ENCODE results near the gene PRR27. TPM values are rescaled to one million over a fixed set of nuclear protein-coding genes. Genes with fewer than 3 reads are reported as not detected.
"Not testable (repeated sequence)": the region's sequence is repeated elsewhere in the genome, so short reads cannot be mapped to it uniquely, and the experiment has no call there.

PRR27 gene
- total RNA-seq, 8 experiments from 2014 or later = 0.04 to 1.7 (median 0.28) TPM

DNA sequence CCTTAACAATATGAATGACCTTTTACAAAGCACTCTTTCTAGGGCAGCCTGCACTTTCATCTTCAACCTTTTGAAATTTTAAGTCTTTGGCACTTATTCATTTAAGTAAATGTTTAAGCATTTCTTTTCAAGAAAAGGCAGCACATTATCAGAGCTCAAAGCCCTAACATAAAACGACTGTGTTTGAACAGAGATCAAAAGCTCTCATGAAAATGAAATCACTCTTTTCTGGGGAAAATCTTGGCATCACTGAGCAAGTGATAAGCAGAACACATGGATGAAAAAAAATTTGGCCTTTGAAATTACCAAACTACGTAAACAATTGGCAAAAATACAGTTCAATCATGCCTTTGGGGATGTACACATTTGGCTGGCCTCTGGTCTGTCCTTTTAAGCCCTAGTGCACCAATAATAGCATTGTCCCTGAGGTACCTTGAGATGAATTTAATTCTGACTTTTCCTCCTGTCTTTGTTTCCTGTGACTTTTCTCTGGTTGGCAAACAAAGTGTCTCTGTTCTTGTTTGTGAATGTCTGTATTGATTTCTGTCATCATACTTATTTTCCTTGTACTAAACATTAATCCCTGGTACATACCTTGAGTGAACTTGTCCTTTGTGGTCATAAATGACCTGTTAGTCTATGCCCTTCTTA lies 28.6 kb downstream of the PRR27 start:
- Histone ChIP-seq H3K4me3 (no peak overlapping the region), H3K27ac (no peak overlapping the region), H3K4me1 (replicated peaks in 1 of 2) (no peaks in the 10 kb centered on the region)
- in situ Hi-C loops (cut with MboI; ENCODE audit: low pct_unique_long_range_greater_than_20kb in 2 of 9, low sequenced_read_pairs in 9 of 9, unreplicated experiment in 9 of 9) = loop anchor here in 3 of 9 experiments (10.0 to 25.0 kb wide), 4 partner anchors 270 to 495 kb away; no protein-coding TSS in a partner anchor
- ATAC-seq (replicated peaks in 6 of 8) = no peak
- 0 to 79% (median 36%) methylated on average over 2 of the region's 2 CpGs; no CpG with 5 or more reads in 1 of the 10 experiments for WGBS, 10 experiments

GRCh38 chr4:70183168-70183939 lies 29.3 kb downstream of the PRR27 start:
- Histone ChIP-seq H3K4me1 (replicated peaks in 1 of 2) (no peaks in the 10 kb centered on the region), H3K4me3 (no peak overlapping the region), H3K27ac (no peak overlapping the region)
- WGBS, 10 experiments = 25 to 71% (median 53%) methylated on average over 2 to 6 of the region's 6 CpGs
- in situ Hi-C loops (cut with MboI; ENCODE audit: low pct_unique_long_range_greater_than_20kb in 2 of 9, low sequenced_read_pairs in 9 of 9, unreplicated experiment in 9 of 9) = loop anchor here in 3 of 9 experiments (10.0 to 25.0 kb wide), 4 partner anchors 271 to 496 kb away; no protein-coding TSS in a partner anchor
- ATAC-seq (replicated peaks in 6 of 8) = peak in 3 of 8 experiments; percentile 59 to 80 (median 75)

DNA sequence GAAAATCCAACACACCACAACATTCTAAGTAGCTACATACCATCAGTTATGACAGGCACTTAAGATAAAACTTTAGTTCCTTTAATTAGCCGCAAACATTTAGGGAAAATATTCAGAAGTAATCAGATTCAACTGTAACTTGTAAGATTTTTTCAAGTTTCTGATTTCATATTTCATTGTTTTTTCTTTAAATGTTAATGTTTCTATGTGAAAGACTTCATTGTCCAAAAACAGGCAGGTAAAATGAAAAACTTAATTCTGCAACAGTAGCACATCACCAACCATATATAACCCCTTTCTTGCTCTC lies 29.9 kb downstream of the PRR27 start:
- ATAC-seq (replicated peaks in 6 of 8) = no peak
- in situ Hi-C loops (cut with MboI; ENCODE audit: low pct_unique_long_range_greater_than_20kb in 2 of 9, low sequenced_read_pairs in 9 of 9, unreplicated experiment in 9 of 9) = loop anchor here in 3 of 9 experiments (10.0 to 25.0 kb wide), 4 partner anchors 272 to 497 kb away; no protein-coding TSS in a partner anchor
- 17 to 100% (median 60%) methylated on average over 1 of the region's 1 CpG for WGBS, 10 experiments
- Histone ChIP-seq H3K27ac (no peak overlapping the region), H3K4me3 (no peak overlapping the region), H3K4me1 (replicated peaks in 1 of 2) (no peaks in the 10 kb centered on the region)

GRCh38 chr4:70187216-70187615 lies 33.2 kb downstream of the PRR27 start:
- no peak for ATAC-seq (replicated peaks in 6 of 8)
- 38 to 100% (median 90%) methylated on average over 1 of the region's 1 CpG; no CpG with 5 or more reads in 6 of the 10 experiments for WGBS, 10 experiments
- H3K4me3 ChIP-seq = no peak overlapping the region
- in situ Hi-C loops (cut with MboI; ENCODE audit: low pct_unique_long_range_greater_than_20kb in 2 of 9, low sequenced_read_pairs in 9 of 9, unreplicated experiment in 9 of 9) = loop anchor here in 3 of 9 experiments (10.0 to 25.0 kb wide), 4 partner anchors 275 to 500 kb away; no protein-coding TSS in a partner anchor
- no peak overlapping the region for H3K27ac ChIP-seq
- H3K4me1 ChIP-seq (replicated peaks in 1 of 2) = no peaks in the 10 kb centered on the region

DNA sequence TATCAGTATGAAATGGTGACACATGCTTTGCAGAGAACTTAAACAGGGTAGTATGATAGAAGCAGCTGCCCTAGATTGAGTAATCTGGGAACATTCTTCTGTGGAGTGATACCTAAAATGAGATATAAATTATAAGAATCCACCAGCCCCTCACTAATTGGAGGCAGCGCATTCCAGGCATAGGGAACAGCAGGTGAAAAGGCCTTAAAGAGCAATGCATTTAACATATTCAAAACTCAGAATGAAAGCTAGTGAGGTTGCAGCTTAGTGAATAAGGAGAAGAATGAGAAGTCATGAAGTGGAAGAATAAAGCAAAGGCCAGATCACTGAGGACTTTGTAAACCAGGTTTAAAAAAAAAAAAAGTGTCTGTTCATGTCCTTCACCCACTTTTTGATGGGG lies 36.5 kb downstream of the PRR27 start:
- Histone ChIP-seq H3K4me1 (replicated peaks in 1 of 2) (no peaks in the 10 kb centered on the region), H3K4me3 (no peak overlapping the region), H3K27ac (no peak overlapping the region)
- WGBS, 10 experiments = 58 to 100% (median 100%) methylated on average over 1 of the region's 1 CpG; no CpG with 5 or more reads in 3 of the 10 experiments
- ATAC-seq (replicated peaks in 6 of 8) = no peak
- in situ Hi-C loops (cut with MboI; ENCODE audit: low pct_unique_long_range_greater_than_20kb in 2 of 9, low sequenced_read_pairs in 9 of 9, unreplicated experiment in 9 of 9) = loop anchor here in 3 of 9 experiments (25.0 kb wide), 3 partner anchors 278 to 503 kb away; no protein-coding TSS in a partner anchor

DNA sequence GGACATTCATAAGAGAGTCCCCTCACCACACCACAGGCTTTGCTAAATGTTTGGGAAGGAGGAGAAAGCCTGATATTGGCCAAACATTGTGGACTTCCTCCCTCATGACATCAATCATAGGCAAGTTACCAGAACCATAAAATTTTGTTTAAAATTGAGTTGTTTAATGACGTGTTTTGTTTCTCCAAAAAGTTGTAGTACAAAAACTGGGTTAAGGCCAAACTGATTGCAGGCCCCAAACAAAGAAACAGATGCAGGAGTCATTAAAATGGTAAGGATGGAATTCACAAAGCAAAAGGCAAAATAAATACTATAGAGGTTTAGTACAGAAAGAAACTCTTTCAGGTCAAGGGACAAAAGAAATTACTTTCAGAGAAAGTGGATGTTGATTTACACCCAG lies 37.6 kb downstream of the PRR27 start:
- Histone ChIP-seq H3K4me1 (replicated peaks in 1 of 2) (no peaks in the 10 kb centered on the region), H3K27ac (no peak overlapping the region), H3K4me3 (no peak overlapping the region)
- ATAC-seq (replicated peaks in 6 of 8) = no peak
- in situ Hi-C loops (cut with MboI; ENCODE audit: low pct_unique_long_range_greater_than_20kb in 2 of 9, low sequenced_read_pairs in 9 of 9, unreplicated experiment in 9 of 9) = loop anchor here in 3 of 9 experiments (25.0 kb wide), 3 partner anchors 279 to 504 kb away; no protein-coding TSS in a partner anchor
- WGBS, 10 experiments = 10 to 100% (median 56%) methylated on average over 1 of the region's 1 CpG; no CpG with 5 or more reads in 4 of the 10 experiments

DNA sequence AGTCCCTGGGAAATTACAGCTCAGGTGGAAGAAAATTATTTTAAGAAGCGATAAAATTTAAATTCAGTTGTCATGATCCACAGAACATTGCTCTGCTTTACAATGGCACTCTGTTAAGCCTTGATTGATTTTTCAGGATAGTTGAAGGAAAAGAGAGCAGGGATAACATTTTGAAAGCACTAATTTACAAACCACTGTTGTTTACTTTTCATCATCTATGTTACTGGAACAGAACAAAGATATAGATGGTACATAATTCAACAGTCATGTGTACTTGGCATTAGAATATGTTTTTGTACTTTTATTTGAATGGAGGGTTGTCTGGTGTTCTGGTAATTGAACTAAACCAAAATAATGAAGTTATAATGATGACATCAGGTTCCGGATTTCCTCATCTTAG lies 38.9 kb downstream of the PRR27 start:
- in situ Hi-C loops (cut with MboI; ENCODE audit: low pct_unique_long_range_greater_than_20kb in 2 of 9, low sequenced_read_pairs in 9 of 9, unreplicated experiment in 9 of 9) = loop anchor here in 3 of 9 experiments (25.0 kb wide), 3 partner anchors 281 to 506 kb away; no protein-coding TSS in a partner anchor
- 0 to 100% (median 91%) methylated on average over 1 to 2 of the region's 2 CpGs; no CpG with 5 or more reads in 1 of the 10 experiments for WGBS, 10 experiments
- ATAC-seq (replicated peaks in 6 of 8) = no peak
- Histone ChIP-seq H3K27ac (no peak overlapping the region), H3K4me1 (replicated peaks in 1 of 2) (no peaks in the 10 kb centered on the region), H3K4me3 (no peak overlapping the region)

DNA sequence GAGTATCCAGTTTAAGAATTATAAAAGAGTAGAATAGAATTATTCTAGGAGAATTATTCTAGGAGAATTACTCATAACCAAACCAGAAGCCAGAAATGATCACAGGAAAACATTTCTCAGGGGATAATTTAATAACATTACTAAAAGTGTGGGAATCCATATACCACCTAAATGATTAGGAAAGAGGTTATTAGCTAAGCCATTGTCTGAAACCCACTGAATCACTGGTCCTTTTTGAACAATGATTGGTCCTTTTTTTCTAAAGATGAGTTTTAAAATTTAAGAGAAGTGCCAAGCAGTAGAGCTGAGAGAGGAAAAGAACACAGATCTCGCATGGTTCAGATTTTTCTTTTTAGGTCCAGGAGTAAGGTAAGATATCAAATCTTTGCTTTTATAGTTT lies 41.4 kb downstream of the PRR27 start, which contains the start of gene ODAM:
ODAM (plus strand) TSS at position 301 of the 400 bp plus-strand sequence. CDS start 819 bp downstream, outside the sequence.
- WGBS, 10 experiments = 9 to 92% (median 51%) methylated on average over 1 of the region's 1 CpG
- in situ Hi-C loops (cut with MboI; ENCODE audit: low pct_unique_long_range_greater_than_20kb in 2 of 9, low sequenced_read_pairs in 9 of 9, unreplicated experiment in 9 of 9) = loop anchor here in 3 of 9 experiments (25.0 kb wide), 3 partner anchors 283 to 508 kb away; no protein-coding TSS in a partner anchor

GRCh38 chr4:70196857-70197256 lies 42.8 kb downstream of the PRR27 start:
- no peak overlapping the region for H3K27ac ChIP-seq
- no peak overlapping the region for H3K4me3 ChIP-seq
- no peaks in the 10 kb centered on the region for H3K4me1 ChIP-seq (replicated peaks in 1 of 2)
- no peak for ATAC-seq (replicated peaks in 6 of 8)
- in situ Hi-C loops (cut with MboI; ENCODE audit: low pct_unique_long_range_greater_than_20kb in 2 of 9, low sequenced_read_pairs in 9 of 9, unreplicated experiment in 9 of 9) = loop anchor here in 3 of 9 experiments (25.0 kb wide), 3 partner anchors 285 to 510 kb away; no protein-coding TSS in a partner anchor
- 11 to 100% (median 69%) methylated on average over 1 to 2 of the region's 2 CpGs; no CpG with 5 or more reads in 1 of the 10 experiments for WGBS, 10 experiments

More for the DNA sequence above, 41.4 kb downstream of the PRR27 start, which contains the start of gene ODAM:
- ATAC-seq (replicated peaks in 6 of 8) = no peak
- Histone ChIP-seq H3K4me1 (replicated peaks in 1 of 2) (no peaks in the 10 kb centered on the region), H3K27ac (no peak within 1 kb of the TSS), H3K4me3 (no peak within 1 kb of the TSS)

GRCh38 chr4:70197842-70198241 lies 43.8 kb downstream of the PRR27 start:
- no peaks in the 10 kb centered on the region for H3K4me1 ChIP-seq (replicated peaks in 1 of 2)
- no peak overlapping the region for H3K4me3 ChIP-seq
- 6 to 90% (median 78%) methylated on average over 1 to 2 of the region's 2 CpGs; no CpG with 5 or more reads in 2 of the 10 experiments for WGBS, 10 experiments
- in situ Hi-C loops (cut with MboI; ENCODE audit: low pct_unique_long_range_greater_than_20kb in 2 of 9, low sequenced_read_pairs in 9 of 9, unreplicated experiment in 9 of 9) = loop anchor here in 3 of 9 experiments (25.0 kb wide), 3 partner anchors 286 to 511 kb away; no protein-coding TSS in a partner anchor
- H3K27ac ChIP-seq = no peak overlapping the region
- no peak for ATAC-seq (replicated peaks in 6 of 8)

DNA sequence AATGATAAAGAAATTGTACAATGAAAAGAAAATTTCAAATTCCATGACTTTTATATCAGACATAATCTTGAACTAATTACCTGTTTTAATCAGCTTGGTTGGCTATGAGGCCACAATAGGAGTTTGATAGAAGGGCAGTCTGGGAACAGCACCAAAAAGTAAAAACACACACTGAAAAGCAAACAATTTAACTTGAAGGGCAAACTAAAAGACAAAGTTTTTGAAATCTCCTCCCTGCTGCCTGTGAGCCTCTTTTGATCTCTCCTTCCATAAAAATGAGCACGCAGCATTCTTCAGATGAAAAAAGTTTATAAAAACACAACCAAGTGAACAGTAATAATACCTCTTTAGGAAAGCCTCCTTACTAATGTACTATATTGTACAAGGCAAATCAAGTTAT lies 49.6 kb downstream of the PRR27 start:
- in situ Hi-C loops (cut with MboI; ENCODE audit: low pct_unique_long_range_greater_than_20kb in 2 of 9, low sequenced_read_pairs in 9 of 9, unreplicated experiment in 9 of 9) = no loop called here
- 0 to 100% (median 63%) methylated on average over 1 of the region's 1 CpG; no CpG with 5 or more reads in 3 of the 10 experiments for WGBS, 10 experiments
- Histone ChIP-seq H3K4me1 (replicated peaks in 1 of 2) (no peaks in the 10 kb centered on the region), H3K4me3 (no peak overlapping the region), H3K27ac (no peak overlapping the region)
- no peak for ATAC-seq (replicated peaks in 6 of 8)

GRCh38 chr4:70212752-70213151 lies 58.7 kb downstream of the PRR27 start:
- H3K27ac ChIP-seq; H3K4me1 ChIP-seq (replicated peaks in 1 of 2); H3K4me3 ChIP-seq; in situ Hi-C loops (cut with MboI; ENCODE audit: low pct_unique_long_range_greater_than_20kb in 2 of 9, low sequenced_read_pairs in 9 of 9, unreplicated experiment in 9 of 9); ATAC-seq (replicated peaks in 6 of 8): not testable (repeated sequence)
- 54 to 83% (median 67%) methylated on average over 1 to 3 of the region's 4 CpGs; no CpG with 5 or more reads in 6 of the 10 experiments for WGBS, 10 experiments

All from motor neuron (in vitro differentiated cells).